GM21447 (cell line): ENCODE results near the gene TBC1D24.
A peak's percentile ranks its signal among the peaks of the same experiment; 100 is the strongest.
"Not testable (repeated sequence)": the region's sequence is repeated elsewhere in the genome, so short reads cannot be mapped to it uniquely, and the experiment has no call there.

Source experiments
- ATAC-seq: cut with Tn5 transposase; IDR thresholded peaks from one replicate; pipeline ENCODE4 v1.9.1; 2021; ENCODE audit not compliant: unreplicated experiment

TBC1D24 gene

GRCh38 chr16:2468725-2469398, 6.1 kb upstream of the TBC1D24 start:
- ATAC-seq: peak; percentile 47

- ATAC-seq: no peak
These were observed 5.3 kb upstream of the TBC1D24 start for GRCh38 chr16:2469399-2470233.

GRCh38 chr16:2470234-2470601, 4.7 kb upstream of the TBC1D24 start:
- no peak for ATAC-seq

GRCh38 chr16:2470603-2471015, 4.3 kb upstream of the TBC1D24 start:
- ATAC-seq: no peak

GRCh38 chr16:2471016-2471652, 3.8 kb upstream of the TBC1D24 start, which contains the start of gene NTN3:
Gene NTN3, plus strand, starts transcription at chr16:2471297. Its CDS starts 405 bp downstream, at chr16:2471702.
- no peak for ATAC-seq

- no peak for ATAC-seq
These were observed 3.1 kb upstream of the TBC1D24 start for GRCh38 chr16:2471653-2472487.

GRCh38 chr16:2472488-2472864, 2.5 kb upstream of the TBC1D24 start:
- no peak for ATAC-seq

GRCh38 chr16:2472885-2473445, 2.0 kb upstream of the TBC1D24 start:
- ATAC-seq: no peak

GRCh38 chr16:2473446-2473926, 1.4 kb upstream of the TBC1D24 start:
- no peak for ATAC-seq

- no peak for ATAC-seq
These were observed 689 bp upstream of the TBC1D24 start for GRCh38 chr16:2473999-2474876.

- no peak for ATAC-seq
These were observed 752 bp downstream of the TBC1D24 start for GRCh38 chr16:2475413-2476344.

- ATAC-seq: no peak
These were observed 1.4 kb downstream of the TBC1D24 start for GRCh38 chr16:2476345-2476720.

GRCh38 chr16:2476741-2477140, 1.8 kb downstream of the TBC1D24 start:
- ATAC-seq: no peak

- no peak for ATAC-seq
These were observed 2.4 kb downstream of the TBC1D24 start for GRCh38 chr16:2477327-2477726.

GRCh38 chr16:2478279-2478678, 3.4 kb downstream of the TBC1D24 start:
- no peak for ATAC-seq

- ATAC-seq: not testable (repeated sequence)
These were observed 5.1 kb downstream of the TBC1D24 start for GRCh38 chr16:2479996-2480395.

- no peak for ATAC-seq
These were observed 6.0 kb downstream of the TBC1D24 start for GRCh38 chr16:2480948-2481347.

GRCh38 chr16:2481676-2482075, 6.7 kb downstream of the TBC1D24 start:
- no peak for ATAC-seq

- ATAC-seq: no peak
These were observed 7.3 kb downstream of the TBC1D24 start for GRCh38 chr16:2482249-2482648.
